Measurements from ENCODE around the gene GALNS.

DNA sequence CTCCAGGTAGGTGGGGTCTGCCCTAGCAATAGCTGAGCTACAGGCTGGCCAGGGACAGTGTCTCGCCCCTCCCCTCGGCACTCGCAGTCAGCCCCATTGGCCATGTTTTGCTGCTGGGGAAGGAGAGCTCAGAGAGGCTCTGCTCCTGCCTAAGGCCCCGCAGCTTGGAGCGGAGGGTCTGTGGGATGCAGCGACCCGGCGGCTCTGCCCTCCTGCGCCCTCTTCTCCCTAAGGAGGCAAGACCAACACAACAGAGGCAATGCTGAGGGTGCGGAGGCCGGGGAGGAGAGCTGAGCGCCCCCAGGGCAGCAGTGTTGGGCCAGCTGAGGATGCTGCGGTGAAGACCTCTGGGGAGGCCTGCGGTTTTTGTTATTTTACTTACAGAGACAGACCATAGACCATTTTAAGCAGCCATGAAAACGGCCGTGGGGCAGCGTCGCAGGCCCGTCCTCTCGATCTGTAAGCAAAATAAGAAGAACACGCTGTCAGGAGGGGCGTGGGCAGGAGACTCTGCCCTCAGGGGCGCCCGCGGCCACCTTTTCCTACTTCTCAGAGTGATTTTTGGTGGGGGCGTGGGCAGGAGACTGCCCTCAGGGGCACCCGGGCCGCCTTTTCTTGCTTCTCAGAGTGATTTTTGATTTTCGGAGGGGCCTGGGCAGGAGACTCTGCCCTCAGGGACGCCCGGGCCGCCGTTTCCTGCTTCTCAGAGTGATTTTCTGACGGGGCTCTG is 41.1 kb upstream of the GALNS start:
- no peak for TF ChIP-seq CTCF (IDR thresholded peaks at IDR 0.05)
- no peak for TF ChIP-seq POLR2A (IDR thresholded peaks at IDR 0.05)
